BJ (cell line): ENCODE measurements around the gene METTL23. TPM values are rescaled to one million over a fixed set of nuclear protein-coding genes. Genes with fewer than 3 reads are reported as not detected.

Experiments used
- polyA plus RNA-seq: library from polyadenylated mRNA; depleted of rRNA; stranded (reverse); fragments of >200 nt; gene quantifications from 2 replicates; pipeline ENCODE4 v1.2.3, GENCODE V29; 2011; rRNA removed
- small RNA-seq: library from RNA; depleted of rRNA; stranded (forward); fragments of <200 nt; gene quantifications from one replicate; pipeline ENCODE3, GENCODE V24; 2012; ENCODE audit warnings: low replicate concordance, low read depth; ENCODE audit not compliant: insufficient read length

Gene METTL23
- polyA plus RNA-seq, 1 experiment = 35.0 TPM

Small RNA genes lying within 50 kb of the gene (small RNA-seq; reads per million reads assigned to genes)
- gene AC005837.3 (not detected), gene RF02271 (not detected), gene RNU6-97P (not detected), gene RNY4P36 (not detected)

Other genes starting within 250 kb of the METTL23 start
- gene RHBDF2, start 225.4 kb upstream of the METTL23 start, polyA plus RNA-seq = 6.4 and 8.9 TPM in 2 replicates
- 1.1 and 1.4 TPM in 2 replicates for gene CYGB, start 189.1 kb upstream of the METTL23 start, polyA plus RNA-seq
- gene PRCD, start 186.8 kb upstream of the METTL23 start, polyA plus RNA-seq = 0.21 TPM in 1 of 2 replicates, not detected in the other
- 0.72 and 0.89 TPM in 2 replicates for gene ST6GALNAC2, start 141.0 kb upstream of the METTL23 start, polyA plus RNA-seq
- not detected in 2 replicates for gene ST6GALNAC1, start 83.1 kb upstream of the METTL23 start, polyA plus RNA-seq
- 298 and 300 TPM in 2 replicates for gene MXRA7, start 15.9 kb upstream of the METTL23 start, polyA plus RNA-seq
- gene JMJD6, start 233 bp upstream of the METTL23 start, polyA plus RNA-seq = 12.5 and 17.2 TPM in 2 replicates
- gene SRSF2, start 10.5 kb downstream of the METTL23 start, polyA plus RNA-seq = 110 and 130 TPM in 2 replicates
- 18.6 and 27.9 TPM in 2 replicates for gene MFSD11, start 11.3 kb downstream of the METTL23 start, polyA plus RNA-seq
- gene MGAT5B, start 141.6 kb downstream of the METTL23 start, polyA plus RNA-seq = 0.23 and 0.58 TPM in 2 replicates